BLaER1 treated with 17β-estradiol and CSF1 and Interleukin-3, amounts not matched to agents 10 nM and 100 nM (cell line): ENCODE measurements around the gene NLRP9.
A peak's percentile ranks its signal among the peaks of the same experiment; 100 is the strongest.

Experiments used
- H3K27ac ChIP-seq, 11 experiments: shearing (Covaris generic); formaldehyde crosslinking; 2 replicates each; pipeline ENCODE4 v1.8.1; 2022
- H3K27me3 ChIP-seq, 11 experiments: shearing (Covaris generic); formaldehyde crosslinking; 2 replicates each; pipeline ENCODE4 v1.8.1; 2022
- H3K36me3 ChIP-seq, 11 experiments: shearing (Covaris generic); formaldehyde crosslinking; 2 replicates each; pipeline ENCODE4 v1.8.1; 2022
- H3K4me1 ChIP-seq, 10 experiments: shearing (Covaris generic); formaldehyde crosslinking; 2 replicates each; pipeline ENCODE4 v1.8.1; 2022
- H3K4me2 ChIP-seq, 11 experiments: shearing (Covaris generic); formaldehyde crosslinking; 2 replicates each; pipeline ENCODE4 v1.8.1; 2022
- H3K4me3 ChIP-seq, 10 experiments: shearing (Covaris generic); formaldehyde crosslinking; 2 replicates each; pipeline ENCODE4 v1.8.1; 2022
- H3K9ac ChIP-seq, 11 experiments: shearing (Covaris generic); formaldehyde crosslinking; 2 replicates each; pipeline ENCODE4 v1.8.1; 2022
- H3K9me3 ChIP-seq, 11 experiments: shearing (Covaris generic); formaldehyde crosslinking; replicated peaks in 1 of 11; 2 replicates each; pipeline ENCODE4 v1.8.1; 2022
- H4K20me1 ChIP-seq, 11 experiments: shearing (Covaris generic); formaldehyde crosslinking; 2 replicates each; pipeline ENCODE4 v1.8.1; 2022
- Cebpa-rat ChIP-seq, 11 experiments: shearing (Covaris generic); IDR thresholded peaks; 2 replicates each; pipeline ENCODE4 v1.8.1; 2022

NLRP9 gene

DNA sequence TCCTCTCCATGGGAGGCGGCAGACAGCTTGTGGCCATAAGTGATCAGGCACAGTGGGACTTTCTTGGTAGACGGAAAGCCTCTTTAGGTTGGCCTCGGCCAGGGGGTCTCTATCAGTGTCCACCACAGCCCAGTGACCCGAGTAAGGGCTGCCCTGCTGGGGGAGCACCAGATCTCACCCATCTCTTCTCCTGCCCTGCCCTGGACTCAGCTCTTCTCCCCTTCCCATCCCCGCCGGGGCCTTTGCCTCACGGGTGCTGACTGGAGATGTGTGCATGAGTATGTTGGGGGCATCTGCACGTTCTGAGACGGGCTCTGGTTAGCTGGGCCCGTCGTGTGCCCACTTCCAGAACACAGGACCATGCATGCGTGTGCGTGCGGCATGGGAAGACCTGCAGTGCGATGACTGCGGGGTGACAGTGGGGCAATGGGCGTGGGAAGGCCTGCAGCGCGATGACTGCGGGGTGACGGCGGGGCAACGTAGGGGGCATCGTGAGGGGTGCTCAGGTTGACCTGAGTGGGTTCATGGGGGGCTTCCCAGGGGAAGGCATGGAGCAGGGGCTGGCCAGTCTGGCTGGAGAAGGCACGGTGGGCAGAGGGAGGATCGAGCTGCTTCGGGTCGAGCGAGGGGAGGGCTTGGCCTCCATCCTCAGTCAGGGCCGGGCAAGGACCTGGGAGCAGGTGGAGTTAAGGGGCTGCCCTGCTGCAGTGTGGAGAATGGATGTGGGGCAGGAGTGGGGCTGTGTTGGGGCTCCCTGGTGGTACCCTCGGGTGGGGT is 47.2 kb downstream of the NLRP9 start:
- Histone ChIP-seq H3K27ac (no peak overlapping the region), H3K4me2 (no peak overlapping the region), H3K9me3 (no peaks in the 10 kb centered on the region), H4K20me1 (peaks cover 54 to 100% (median 84%) of the 10 kb centered on the region in 11 experiments), H3K27me3 (no peaks in the 10 kb centered on the region), H3K9ac (no peak overlapping the region), H3K4me3 (no peak overlapping the region), H3K36me3 (peaks cover 87 to 100% (median 96%) of the 10 kb centered on the region in 11 experiments), H3K4me1 (peaks cover 19 to 44% (median 34%) of the 10 kb centered on the region in 10 experiments; a peak in 19 of 20 replicates)
- no peak for TF ChIP-seq Cebpa-rat (IDR thresholded peaks at IDR 0.05)

GRCh38 chr19:55690109-55690768 is 48.0 kb downstream of the NLRP9 start:
- H3K9me3 ChIP-seq: no peaks in the 10 kb centered on the region
- no peaks in the 10 kb centered on the region for H3K27me3 ChIP-seq
- H3K27ac ChIP-seq: 0 out of 22 replicates have a peak overlapping the region, but pooled peaks of 1 of the 11 experiments have one; percentile 22
- no peak overlapping the region for H3K4me3 ChIP-seq
- H3K4me1 ChIP-seq: peaks cover 22 to 44% (median 34%) of the 10 kb centered on the region in 10 experiments; a peak in 19 of 20 replicates
- H3K4me2 ChIP-seq: peak overlapping the region in 6 of 11 experiments; percentile 20 to 44 (median 31); a peak in 6 of 22 replicates
- H3K36me3 ChIP-seq: peaks cover 87 to 100% (median 96%) of the 10 kb centered on the region in 11 experiments
- H4K20me1 ChIP-seq: peaks cover 61 to 100% (median 89%) of the 10 kb centered on the region in 11 experiments
- peak overlapping the region in 3 of 11 experiments; percentile 23 to 50 (median 24); a peak in 2 of 22 replicates for H3K9ac ChIP-seq
- TF ChIP-seq Cebpa-rat (IDR thresholded peaks at IDR 0.05): no peak

- peaks cover 68 to 100% (median 92%) of the 10 kb centered on the region in 11 experiments for H4K20me1 ChIP-seq
- no peaks in the 10 kb centered on the region for H3K27me3 ChIP-seq
- 0 out of 22 replicates have a peak overlapping the region, but pooled peaks of 2 of the 11 experiments have one; percentile 16 to 22 for H3K27ac ChIP-seq
- H3K36me3 ChIP-seq: peaks cover 87 to 100% (median 97%) of the 10 kb centered on the region in 11 experiments
- peaks cover 22 to 44% (median 34%) of the 10 kb centered on the region in 10 experiments; a peak in 19 of 20 replicates for H3K4me1 ChIP-seq
- H3K4me2 ChIP-seq: peak overlapping the region in 6 of 11 experiments; percentile 20 to 44 (median 31); a peak in 7 of 22 replicates
- TF ChIP-seq Cebpa-rat (IDR thresholded peaks at IDR 0.05): no peak
- H3K4me3 ChIP-seq: no peak overlapping the region
- H3K9ac ChIP-seq: peak overlapping the region in 5 of 11 experiments; percentile 9 to 50 (median 23); a peak in 3 of 22 replicates
- no peaks in the 10 kb centered on the region for H3K9me3 ChIP-seq
Measured at GRCh38 chr19:55689411-55690108, 48.6 kb downstream of the NLRP9 start.

- peaks cover 22 to 44% (median 34%) of the 10 kb centered on the region in 10 experiments; a peak in 19 of 20 replicates for H3K4me1 ChIP-seq
- peaks cover 87 to 100% (median 97%) of the 10 kb centered on the region in 11 experiments for H3K36me3 ChIP-seq
- H3K4me3 ChIP-seq: no peak overlapping the region
- no peak for TF ChIP-seq Cebpa-rat (IDR thresholded peaks at IDR 0.05)
- peak overlapping the region in 5 of 11 experiments; percentile 7 to 54 (median 34); a peak in 8 of 22 replicates for H3K9ac ChIP-seq
- H3K4me2 ChIP-seq: peak overlapping the region in 9 of 11 experiments; percentile 26 to 64 (median 51); a peak in 15 of 22 replicates
- H4K20me1 ChIP-seq: peaks cover 78 to 100% (median 95%) of the 10 kb centered on the region in 11 experiments
- H3K9me3 ChIP-seq: no peaks in the 10 kb centered on the region
- H3K27me3 ChIP-seq: no peaks in the 10 kb centered on the region
- H3K27ac ChIP-seq: peak overlapping the region in 6 of 11 experiments; percentile 1 to 47 (median 30); a peak in 8 of 22 replicates
Measured at GRCh38 chr19:55688422-55689218, 49.6 kb downstream of the NLRP9 start.

- peak overlapping the region in 9 of 11 experiments; percentile 28 to 54 (median 40); a peak in 13 of 22 replicates for H3K9ac ChIP-seq
- no peaks in the 10 kb centered on the region for H3K27me3 ChIP-seq
- no peaks in the 10 kb centered on the region for H3K9me3 ChIP-seq
- peaks cover 22 to 44% (median 34%) of the 10 kb centered on the region in 10 experiments; a peak in 19 of 20 replicates for H3K4me1 ChIP-seq
- H4K20me1 ChIP-seq: peaks cover 87 to 100% (median 96%) of the 10 kb centered on the region in 11 experiments
- H3K36me3 ChIP-seq: peaks cover 87 to 100% (median 97%) of the 10 kb centered on the region in 11 experiments
- H3K4me3 ChIP-seq: no peak overlapping the region
- H3K4me2 ChIP-seq: peak overlapping the region in 9 of 11 experiments; percentile 26 to 64 (median 51); a peak in 16 of 22 replicates
- no peak for TF ChIP-seq Cebpa-rat (IDR thresholded peaks at IDR 0.05)
- peak overlapping the region in 4 of 11 experiments; percentile 1 to 47 (median 30); a peak in 7 of 22 replicates for H3K27ac ChIP-seq
Measured at GRCh38 chr19:55687281-55688201, 50.7 kb downstream of the NLRP9 start.

DNA sequence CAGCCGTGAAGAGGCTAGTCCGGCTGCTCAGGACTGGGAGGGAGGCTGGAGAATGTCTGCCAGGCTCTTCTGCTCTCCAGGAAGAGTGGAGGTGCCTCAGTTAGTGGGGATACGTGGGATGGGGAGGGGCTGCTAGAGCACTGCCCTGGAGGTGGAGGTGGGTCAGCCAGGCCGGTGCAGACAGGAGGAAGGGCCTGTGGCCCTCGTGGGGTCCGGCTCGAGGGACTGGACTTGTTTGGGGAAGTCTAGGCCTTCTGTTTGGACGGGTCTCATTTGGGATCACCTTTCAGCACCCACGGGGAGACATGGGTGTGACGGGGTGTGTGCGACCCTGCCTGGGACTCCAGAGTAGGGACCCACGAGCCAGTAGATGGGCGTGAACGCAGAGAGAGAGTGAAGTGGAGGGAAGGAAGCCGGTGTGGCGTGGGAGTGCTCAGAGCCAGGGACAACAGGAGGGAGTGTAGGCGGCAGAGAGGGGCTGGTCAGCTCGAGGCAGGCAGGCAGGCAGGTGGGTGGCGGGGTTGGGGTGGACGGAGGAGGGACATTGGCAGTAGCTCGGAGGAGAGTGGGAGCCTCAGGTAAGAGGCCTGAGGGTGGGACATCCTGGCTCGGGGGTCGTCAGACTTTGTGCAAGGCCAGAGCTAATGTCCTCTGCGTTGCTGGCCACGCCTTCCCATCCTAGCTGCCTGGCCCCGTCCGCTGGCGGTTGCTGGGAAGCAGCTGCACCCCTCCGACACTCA is 51.7 kb downstream of the NLRP9 start:
- Histone ChIP-seq H3K9me3 (no peaks in the 10 kb centered on the region), H3K36me3 (peaks cover 90 to 100% (median 97%) of the 10 kb centered on the region in 11 experiments), H3K27ac (no peak overlapping the region; a peak in 1 of 22 replicates), H3K4me1 (peaks cover 22 to 44% (median 34%) of the 10 kb centered on the region in 10 experiments; a peak in 19 of 20 replicates), H3K4me3 (no peak overlapping the region), H3K9ac (peak overlapping the region in 7 of 11 experiments; percentile 5 to 52 (median 34); a peak in 7 of 22 replicates), H3K27me3 (no peaks in the 10 kb centered on the region), H4K20me1 (peaks cover 98 to 100% (median 100%) of the 10 kb centered on the region in 11 experiments), H3K4me2 (peak overlapping the region in 1 of 11 experiments; percentile 51; a peak in 1 of 22 replicates)
- no peak for TF ChIP-seq Cebpa-rat (IDR thresholded peaks at IDR 0.05)
